Midbrain (tissue), 1 donor: ENCODE results near the gene CHD9.
"Not testable (repeated sequence)": the region's sequence is repeated elsewhere in the genome, so short reads cannot be mapped to it uniquely, and the experiment has no call there.

Source experiments
- DNase-seq: peaks from one replicate; lab custom pipeline; 2025; lab: John Stamatoyannopoulos, UW

The CHD9 gene

DNA sequence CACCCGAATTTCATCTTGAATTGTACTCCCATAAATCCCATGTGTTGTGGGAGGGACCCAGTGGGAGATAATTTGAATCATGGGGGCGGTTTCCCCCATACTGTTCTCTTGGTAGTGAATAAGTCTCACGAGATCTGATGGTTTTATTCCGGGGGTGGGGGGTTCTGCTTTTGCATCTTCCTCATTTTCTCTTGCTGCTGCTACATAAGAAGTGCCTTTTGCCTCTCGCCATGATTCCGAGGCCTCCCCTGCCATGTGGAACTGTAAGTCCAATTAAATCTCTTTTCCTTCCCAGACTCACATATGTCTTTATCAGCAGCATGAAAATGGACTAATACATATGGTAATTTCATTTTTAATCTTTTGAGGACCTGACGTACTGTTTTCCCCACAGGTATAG, 20.7 kb downstream of the CHD9 start:
- DNase-seq = not testable (repeated sequence)

DNA sequence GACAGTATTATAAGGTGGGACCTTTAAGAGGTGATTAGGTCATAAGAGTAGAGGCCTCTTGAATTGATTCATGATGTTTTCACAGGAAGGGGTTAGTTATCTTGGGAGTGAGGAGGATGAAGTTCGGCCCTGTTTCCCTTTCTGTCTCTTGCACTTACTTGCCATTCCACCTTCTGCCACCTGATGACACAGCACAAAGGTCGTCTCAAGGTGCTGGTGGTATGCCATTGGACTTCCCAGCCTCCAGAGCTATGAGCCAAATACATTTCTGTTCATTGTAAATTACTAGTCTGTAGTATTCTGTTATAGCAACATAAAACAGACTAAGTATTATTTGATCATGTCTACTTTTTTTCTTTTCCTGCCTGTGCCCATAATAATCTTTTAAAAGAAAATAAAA, 23.5 kb downstream of the CHD9 start:
- DNase-seq = no peak

DNA sequence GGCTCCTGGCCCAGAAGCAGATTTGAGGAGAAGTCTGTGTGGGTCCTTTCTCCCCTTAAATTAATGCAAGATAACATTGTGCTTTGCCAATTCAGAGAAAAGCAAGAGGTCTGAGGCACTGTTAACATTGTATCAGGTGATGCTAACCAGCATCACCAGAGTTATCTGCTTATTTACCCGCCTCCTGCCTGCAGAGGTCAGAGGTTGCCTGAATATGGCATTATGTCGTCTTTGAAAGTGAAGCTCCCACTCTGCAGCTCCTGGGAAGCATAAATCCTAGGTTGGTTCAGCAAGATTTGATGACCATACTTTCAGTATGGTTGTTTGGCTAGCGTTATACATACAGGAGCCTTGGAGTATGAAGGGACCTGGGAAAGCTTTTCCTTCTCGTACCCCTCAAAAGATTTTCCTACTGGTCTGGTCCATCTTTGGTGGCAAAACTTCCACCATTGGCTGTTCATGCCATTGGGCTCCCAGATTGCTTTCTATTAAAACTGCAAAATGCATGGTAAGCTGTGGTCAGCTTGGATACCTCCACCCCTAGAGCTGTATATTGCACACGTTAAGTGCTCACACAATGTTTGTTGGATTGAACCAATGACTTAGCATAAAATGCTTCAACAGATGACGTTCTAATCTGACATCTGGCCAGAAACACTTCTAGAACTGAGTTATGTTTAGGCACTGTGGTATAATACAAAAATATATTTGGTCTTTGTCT, 24.1 kb downstream of the CHD9 start:
- DNase-seq = no peak

DNA sequence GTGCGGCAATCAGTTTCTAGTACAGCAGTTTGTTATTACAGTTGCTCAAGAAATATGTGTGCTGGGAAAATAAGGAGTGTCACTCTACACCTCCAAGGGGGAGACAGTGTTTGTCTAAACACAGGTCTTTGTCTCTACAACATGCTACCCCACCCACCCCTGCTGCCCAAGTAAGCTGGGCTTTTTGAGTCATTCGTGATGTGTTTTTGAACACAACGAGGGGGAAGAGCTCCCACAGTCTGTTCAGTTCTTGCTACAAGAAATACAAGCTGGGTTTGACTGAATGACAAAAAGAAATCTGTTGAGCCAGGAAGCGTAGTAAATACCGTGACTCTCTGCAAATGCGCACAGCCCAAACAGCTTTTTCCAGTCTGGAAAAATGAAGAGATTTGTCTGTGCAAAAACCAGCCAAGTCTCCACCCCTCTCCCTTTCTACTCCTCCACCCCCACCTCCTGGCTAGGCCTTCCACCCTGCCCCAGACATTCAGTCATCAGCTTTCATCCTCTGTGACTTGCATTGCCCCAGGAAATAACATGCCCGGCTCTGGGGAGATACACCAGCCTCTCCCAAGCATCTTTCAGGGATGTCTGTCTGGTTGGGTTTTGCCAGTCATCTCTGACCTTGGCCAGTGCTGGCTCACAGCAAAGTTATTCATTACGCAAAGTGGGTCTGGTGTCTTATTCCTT, 25.7 kb downstream of the CHD9 start:
- peak; percentile 24 for DNase-seq

DNA sequence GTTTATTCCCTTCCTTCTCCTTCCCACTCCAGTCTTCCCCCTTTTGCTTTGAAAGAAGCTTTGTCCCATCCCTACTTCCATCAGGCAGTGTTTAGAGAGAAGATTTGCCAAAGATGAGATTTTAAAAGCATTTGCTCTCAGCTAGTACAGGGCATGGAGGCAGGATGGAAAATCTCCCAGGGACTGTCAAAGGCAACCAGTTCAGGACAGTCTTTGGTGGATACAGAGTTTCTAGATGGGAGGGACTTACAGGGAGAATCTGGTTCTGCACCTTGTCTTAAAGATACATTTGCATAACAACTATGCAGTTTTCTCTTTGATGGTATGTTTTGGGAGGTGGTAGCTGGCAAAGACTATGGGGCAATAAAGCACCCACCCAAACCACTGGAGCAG, 26.2 kb downstream of the CHD9 start:
- no peak for DNase-seq

- no peak for DNase-seq
Measured at GRCh38 chr16:53081686-53082407, 27.1 kb downstream of the CHD9 start.

DNA sequence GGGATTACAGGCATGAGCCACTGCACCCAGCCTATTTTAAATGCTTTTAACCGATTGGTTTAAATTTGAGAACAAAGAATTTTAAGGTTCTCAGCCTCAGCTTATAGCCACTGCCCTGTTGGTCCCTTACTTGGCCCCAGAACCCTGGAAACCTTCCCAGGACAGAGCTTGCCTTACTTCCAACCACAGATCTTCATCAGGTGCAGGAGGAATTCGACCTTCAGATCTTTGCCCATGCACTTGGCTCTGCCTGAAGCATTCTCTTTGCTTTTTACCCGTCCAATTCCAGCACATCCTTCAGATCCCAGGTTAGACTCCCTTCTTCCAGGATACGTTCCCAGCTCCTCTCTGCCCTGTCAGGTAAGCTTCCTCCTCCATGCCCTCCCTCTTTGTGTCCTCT, 27.7 kb downstream of the CHD9 start:
- no peak for DNase-seq

DNA sequence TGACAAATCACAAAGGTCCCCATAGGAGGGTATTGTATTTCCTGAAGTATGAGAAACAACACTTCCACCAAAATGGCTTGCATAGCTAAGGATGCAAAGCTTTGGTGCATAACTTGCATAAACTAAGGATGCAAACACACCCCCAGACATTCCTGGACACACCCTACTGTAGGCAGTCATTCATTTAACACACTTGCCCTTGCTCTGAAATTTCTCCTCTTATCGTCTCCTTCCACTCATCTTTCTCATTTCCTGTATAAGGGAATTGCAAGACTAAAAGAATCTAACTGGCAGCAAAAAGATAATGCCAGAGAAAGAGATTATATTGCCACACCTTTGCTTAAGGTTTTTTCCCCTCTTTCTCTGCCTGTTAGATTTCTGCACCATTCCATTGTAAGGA, 28.3 kb downstream of the CHD9 start:
- no peak for DNase-seq

DNA sequence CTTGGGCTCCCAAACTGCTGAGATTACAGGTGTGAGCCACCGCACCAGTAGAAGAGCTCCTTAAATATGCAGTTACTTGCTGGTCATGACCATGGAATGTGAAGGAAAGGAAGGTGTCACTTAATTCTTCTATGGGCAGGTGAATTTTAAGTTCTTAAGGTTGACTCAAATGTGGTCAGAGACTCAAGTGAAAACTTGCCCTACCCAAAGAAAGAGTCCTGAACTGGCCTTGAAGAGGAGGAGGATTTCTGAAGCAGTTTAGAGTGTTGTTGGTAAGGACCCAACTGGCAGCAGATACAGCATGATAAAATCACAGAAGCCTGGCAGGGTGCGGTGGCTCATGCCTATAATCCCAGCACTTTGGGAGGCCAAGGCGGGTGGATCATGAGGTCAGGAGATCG, 29.4 kb downstream of the CHD9 start:
- no peak for DNase-seq

DNA sequence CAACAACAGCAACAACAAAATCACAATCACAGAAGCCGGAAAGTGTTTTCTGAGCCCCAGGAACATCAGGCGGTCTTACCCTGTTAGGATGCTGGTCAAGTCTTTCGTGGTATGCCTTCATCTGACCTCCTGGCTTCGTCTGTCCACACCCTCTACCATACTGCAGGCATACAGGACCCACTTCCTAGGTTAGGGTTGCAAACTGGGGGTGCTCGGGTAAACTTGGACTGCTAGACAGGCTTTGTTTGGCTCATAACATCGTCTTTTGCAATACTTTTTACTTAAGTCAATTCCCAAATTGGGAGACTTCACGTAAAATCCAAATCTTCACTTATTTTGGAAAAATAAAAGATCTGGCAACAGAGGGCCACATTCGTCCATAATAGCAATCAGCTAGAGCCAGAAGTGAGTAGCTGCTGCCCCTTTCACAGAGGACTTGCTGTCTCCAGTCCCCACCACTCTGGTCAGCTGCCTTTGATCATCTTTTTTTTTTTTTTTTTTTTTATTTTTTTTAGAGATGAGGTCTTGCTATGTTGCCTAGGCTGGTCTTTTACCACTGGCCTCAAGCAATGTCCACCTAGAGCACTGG, 30.0 kb downstream of the CHD9 start:
- peak; percentile 23 for DNase-seq

DNA sequence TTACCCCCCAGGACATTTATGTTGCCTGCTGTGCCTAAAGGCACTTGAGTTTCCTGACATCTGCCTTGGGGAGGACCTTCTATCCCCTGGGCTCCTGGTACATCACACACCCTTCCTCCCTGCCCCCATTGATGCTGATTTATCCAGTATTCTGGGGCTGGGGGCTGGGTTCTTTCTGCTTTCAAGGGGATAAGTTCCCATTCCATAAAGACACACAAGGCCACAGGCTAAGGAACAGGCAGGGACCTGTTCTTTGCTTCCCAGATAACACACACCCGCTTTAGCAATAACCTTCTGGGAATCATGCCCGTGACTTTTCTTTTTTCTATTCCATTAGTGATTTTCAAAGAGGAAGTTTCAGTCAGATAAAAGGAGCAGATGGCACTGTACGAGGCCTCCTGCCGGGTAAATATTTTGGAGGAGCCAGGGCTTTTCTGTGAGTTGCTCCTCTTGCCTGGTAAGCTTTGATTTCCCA, 30.6 kb downstream of the CHD9 start:
- no peak for DNase-seq

DNA sequence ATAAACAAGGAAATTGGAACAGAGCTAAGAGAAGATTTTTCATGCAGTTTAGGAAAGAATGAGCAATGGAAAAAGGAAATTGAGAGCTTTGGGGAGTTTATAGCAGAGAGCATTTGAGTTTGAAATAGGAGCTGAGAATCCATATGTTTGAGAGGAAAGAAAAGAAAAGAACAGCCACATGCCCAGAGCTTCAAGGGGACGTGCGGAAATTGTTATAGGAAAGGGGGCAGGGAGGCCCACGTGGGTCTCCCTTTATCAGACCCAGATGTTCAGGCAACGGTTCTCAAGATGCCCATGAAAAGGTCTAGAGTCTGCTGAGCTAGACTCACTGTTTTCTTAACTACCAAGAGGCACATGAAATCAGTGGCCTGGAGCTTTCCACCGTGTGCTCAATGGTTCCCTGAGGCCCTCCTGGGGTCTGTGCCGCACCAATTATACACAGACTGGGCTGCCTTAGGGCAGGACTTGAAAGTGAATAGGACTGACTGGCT, 31.2 kb downstream of the CHD9 start:
- no peak for DNase-seq

DNA sequence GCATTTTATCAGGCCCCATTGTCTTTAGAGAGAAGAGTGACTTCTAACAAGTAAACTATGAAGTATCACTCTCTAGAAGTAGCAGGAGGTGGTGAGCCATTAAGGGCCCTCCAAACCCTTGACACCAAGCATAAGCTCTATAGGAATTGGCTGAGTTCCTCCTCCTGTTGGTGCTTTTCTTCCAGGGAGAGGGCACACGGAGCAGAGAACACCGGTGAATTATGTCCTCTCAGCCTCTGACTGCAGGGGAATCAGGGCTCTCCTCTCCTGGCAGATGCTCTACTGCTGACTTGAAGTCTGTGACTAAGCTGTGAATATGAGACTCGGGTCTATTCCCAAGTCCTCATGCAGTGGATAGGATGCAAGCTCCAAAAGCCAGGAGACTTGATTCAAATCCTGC, 32.3 kb downstream of the CHD9 start:
- no peak for DNase-seq

DNA sequence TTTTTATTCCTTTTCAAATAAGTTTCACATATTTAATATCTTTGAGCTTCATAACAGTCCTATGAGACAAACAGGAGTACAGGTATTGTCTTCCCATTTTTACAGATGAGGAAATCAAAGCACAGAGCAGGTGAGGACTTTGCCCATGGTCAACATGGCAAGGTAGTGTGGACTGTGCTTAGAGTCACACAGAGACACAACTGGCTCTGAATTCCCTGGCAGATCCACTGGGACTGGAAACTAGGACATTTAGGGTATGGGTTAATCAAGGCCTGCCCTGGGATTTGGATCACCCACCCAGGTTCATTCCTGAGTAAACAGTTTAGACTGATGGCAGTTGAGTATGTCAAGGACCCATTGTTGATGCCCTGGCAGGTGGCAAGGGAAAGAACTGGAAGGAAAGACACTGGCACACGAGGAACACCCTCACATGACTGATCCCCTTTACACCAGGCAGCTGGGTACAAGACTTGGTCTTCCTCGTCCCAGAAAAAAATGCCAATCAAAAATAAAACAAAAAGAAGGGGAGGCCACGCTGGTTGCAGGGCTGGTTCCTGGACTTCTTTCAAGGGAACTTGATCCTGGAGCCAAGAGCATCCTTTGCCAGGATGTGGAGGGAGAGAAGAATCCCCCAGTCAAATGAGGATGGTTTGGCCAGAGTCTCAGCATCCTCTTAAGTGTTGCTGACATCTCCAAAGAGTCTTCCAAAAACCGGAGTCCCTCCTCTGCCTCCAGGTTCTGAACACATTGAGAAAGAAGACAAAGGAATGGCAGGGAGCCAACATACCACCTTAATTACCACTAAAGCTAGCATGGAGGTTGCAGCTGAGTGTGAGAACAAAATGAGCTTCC, 34.9 kb downstream of the CHD9 start:
- peak; percentile 69 for DNase-seq

GRCh38 chr16:53090286-53090590, 35.4 kb downstream of the CHD9 start:
- no peak for DNase-seq

DNA sequence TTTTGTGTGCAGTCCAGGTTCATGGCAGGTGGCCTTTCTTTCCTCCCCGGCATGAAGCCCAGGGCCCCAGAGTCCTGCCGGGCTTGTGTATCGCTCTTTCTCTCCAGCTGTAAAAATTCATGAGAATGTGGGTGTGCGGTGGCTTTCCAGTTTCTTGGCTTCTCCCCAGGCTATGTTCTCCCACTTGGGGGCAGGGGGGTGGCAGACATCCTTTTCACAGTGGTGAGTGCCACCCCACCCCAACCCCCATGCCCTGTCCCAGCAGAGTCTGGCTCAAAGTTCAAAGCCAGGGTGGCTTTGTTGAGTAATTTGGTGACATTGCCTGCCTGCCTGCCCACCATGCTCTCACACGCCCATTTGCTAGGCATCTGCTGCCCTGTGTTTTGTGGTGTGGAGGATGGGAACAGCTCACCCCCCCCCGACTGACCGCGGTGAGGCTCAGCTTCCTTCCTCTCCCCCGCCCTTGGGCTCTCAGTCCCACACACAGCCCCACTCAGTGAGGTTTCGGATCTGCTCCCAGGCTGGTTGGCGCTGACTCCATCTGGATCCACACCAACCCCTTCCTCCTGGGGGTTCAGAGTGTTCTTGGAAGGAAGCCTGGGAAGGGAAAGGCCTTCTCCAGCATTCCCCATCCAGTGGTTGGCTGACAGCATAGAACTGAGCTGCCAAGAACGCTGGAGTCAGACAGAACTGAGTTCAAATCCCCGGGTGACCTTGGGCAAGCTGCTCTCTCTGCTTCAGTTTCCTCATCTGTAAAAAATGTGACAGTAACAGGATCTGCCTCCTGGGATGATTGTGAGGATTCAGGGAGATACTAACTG, 36.0 kb downstream of the CHD9 start:
- DNase-seq = peak; percentile 89

- peak; percentile 92 for DNase-seq
Measured at GRCh38 chr16:53091466-53092211, 36.8 kb downstream of the CHD9 start.

DNA sequence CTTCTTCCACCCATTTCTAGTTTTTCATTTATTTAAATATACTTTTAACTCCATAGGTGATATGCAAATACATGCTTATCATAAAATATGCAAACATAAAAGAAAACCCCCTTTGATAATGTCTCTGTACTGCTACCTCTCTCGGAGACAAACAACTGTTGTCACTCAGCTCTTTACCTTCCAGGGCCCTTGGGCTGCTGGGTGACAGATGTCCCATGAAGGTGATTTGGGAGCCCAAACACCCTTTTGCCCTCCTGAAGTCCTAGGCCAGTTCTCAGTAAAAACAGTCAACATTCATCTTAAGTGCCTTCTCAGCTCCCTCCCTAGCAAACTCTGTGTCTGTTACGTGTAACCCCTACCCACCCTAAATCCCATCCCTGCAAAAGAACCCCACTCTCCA, 37.5 kb downstream of the CHD9 start:
- no peak for DNase-seq

DNA sequence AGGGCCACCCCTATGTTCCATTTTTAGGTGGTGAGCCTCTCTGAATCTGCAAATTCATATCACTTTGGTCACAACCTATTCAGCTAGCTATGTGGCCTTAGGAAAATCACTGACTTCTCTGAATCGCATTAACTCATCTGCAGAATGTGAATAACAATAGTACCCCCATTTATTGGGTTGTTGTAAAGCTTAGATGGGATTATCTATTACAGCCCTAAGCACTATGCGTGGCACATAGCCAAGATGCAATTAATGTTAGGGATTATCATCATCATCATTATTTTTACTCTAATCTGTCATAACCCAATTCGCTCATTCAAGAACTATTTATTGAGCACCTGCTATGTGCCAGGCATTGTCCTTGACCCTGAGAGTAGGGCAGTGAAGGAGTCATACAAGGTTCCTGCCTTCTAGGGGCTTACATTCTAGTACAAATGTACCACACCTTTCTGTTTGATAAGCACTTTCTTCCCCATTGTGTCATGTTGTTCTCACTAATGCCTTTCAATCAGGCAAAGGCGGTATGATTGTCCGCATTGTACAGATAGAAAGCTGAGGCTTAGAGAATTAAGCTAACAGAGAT, 38.5 kb downstream of the CHD9 start:
- no peak for DNase-seq
